Progenitor cell of endocrine pancreas (in vitro differentiated cells): Measurements from ENCODE around the gene UTF1. TPM values are rescaled to one million over a fixed set of nuclear protein-coding genes. Genes with fewer than 3 reads are reported as not detected.
A peak's percentile ranks its signal among the peaks of the same experiment; 100 is the strongest.

Experiments used
- DNase-seq: peaks from one replicate; pipeline ENCODE4 v3.0.0; 2021; ENCODE audit warnings: low spot score; ENCODE audit not compliant: unreplicated experiment
- H3K27ac Mint-ChIP-seq: 2 replicates; pipeline ENCODE4 v1.8.0; 2021; ENCODE audit warnings: mild to moderate bottlenecking, moderate library complexity, mixed read lengths
- H3K27me3 Mint-ChIP-seq: 2 replicates; pipeline ENCODE4 v1.8.0; 2021; ENCODE audit warnings: mixed read lengths
- H3K36me3 Mint-ChIP-seq: 2 replicates; pipeline ENCODE4 v1.8.0; 2022; ENCODE audit warnings: mixed read lengths; ENCODE audit not compliant: insufficient read depth
- H3K4me1 Mint-ChIP-seq: 2 replicates; pipeline ENCODE4 v1.8.0; 2021; ENCODE audit warnings: low read depth, mixed read lengths
- H3K4me3 Mint-ChIP-seq: 2 replicates; pipeline ENCODE4 v1.8.0; 2021; ENCODE audit warnings: low read depth, mild to moderate bottlenecking, moderate library complexity, mixed read lengths
- H3K9me3 Mint-ChIP-seq: 2 replicates; pipeline ENCODE4 v1.8.0; 2021; ENCODE audit warnings: low read depth, mixed read lengths
- total RNA-seq: library from RNA; stranded (reverse); gene quantifications from 2 replicates; pipeline ENCODE4 v1.2.1, GENCODE V29; 2021
- TF ChIP-seq, protein P1 (sequence below): fragments of 200-600 bp; sonication (generic); IDR thresholded peaks from one replicate; pipeline ENCODE4 v1.5.0; 2021; ENCODE audit warnings: antibody characterized with exemption, mild to moderate bottlenecking; ENCODE audit not compliant: unreplicated experiment

Gene UTF1
- total RNA-seq, 1 donor from 2014 or later: not detected

DNA sequence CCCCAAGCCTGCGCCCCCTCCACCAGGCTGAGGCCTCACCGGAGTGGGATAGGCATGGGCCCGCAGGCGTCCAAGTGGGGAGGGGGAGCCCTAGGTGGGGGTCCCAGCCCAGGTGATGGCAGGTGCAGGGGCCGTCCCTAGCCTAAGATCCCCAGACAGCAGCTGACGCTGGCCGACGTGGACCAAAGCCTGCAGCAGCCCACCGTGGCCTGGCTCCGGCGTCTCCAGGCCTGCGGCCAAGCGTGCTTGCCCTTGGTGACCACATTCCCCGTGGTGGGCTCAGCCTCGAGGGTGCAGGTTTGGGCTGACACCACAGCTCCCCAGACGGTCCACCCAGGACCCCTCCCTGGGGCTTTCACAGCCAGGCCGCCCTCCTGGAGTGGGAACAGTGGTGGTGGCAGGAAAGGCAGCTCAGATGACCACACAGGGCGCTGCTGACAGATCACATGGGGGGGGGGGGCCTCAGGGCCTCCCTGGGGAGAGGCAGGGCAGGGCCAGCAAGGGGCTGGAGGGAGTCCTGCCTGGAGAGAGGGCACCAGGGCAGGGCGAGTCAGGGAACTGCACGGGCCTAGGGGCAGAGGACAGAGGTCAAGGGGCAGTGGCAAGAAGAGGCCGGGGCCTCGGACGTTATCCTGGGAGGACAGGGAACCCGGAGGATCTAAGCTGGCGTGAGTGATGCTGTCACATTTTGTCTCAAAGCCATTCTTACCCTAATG lies 47.4 kb downstream of the UTF1 start:
- no peaks in the 10 kb centered on the region for H3K36me3 Mint-ChIP-seq
- H3K4me3 Mint-ChIP-seq: peak overlapping the region; percentile 19
- no peaks in the 10 kb centered on the region for H3K27me3 Mint-ChIP-seq
- no peaks in the 10 kb centered on the region for H3K9me3 Mint-ChIP-seq
- no peak for DNase-seq
- H3K27ac Mint-ChIP-seq: peak overlapping the region; percentile 96
- H3K4me1 Mint-ChIP-seq: peaks cover 24% of the 10 kb centered on the region
- TF ChIP-seq, protein P1, sequence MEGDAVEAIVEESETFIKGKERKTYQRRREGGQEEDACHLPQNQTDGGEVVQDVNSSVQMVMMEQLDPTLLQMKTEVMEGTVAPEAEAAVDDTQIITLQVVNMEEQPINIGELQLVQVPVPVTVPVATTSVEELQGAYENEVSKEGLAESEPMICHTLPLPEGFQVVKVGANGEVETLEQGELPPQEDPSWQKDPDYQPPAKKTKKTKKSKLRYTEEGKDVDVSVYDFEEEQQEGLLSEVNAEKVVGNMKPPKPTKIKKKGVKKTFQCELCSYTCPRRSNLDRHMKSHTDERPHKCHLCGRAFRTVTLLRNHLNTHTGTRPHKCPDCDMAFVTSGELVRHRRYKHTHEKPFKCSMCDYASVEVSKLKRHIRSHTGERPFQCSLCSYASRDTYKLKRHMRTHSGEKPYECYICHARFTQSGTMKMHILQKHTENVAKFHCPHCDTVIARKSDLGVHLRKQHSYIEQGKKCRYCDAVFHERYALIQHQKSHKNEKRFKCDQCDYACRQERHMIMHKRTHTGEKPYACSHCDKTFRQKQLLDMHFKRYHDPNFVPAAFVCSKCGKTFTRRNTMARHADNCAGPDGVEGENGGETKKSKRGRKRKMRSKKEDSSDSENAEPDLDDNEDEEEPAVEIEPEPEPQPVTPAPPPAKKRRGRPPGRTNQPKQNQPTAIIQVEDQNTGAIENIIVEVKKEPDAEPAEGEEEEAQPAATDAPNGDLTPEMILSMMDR: no peak

DNA sequence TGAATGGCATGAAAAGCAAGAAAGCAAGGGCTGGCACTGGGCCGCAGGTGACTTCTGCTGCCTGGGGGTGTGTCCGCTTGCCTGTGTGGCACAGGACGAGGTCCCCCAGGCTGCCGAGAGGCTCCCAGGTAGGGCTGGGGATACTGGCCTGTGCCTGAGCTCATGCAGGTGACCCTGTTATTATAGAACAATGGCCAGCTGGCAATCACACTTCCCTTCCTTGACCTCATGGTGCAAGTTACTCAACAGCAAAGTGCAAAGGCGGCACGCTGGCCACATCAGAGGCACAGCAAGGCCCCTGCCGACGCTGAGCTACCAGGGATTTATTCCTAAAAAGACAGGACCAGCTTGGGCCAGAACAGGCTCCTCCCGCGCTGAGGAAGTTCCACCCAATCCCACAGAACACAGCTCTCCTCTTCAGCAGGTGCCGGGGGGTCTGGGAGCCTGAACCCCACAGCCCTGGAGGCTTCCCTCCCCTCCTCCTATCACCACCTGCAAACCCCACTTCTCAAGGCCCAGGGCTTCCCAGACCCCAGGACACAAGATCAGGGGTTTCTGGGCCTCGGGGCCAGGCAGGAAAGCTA lies 48.1 kb downstream of the UTF1 start:
- H3K36me3 Mint-ChIP-seq: no peaks in the 10 kb centered on the region
- TF ChIP-seq, protein P1: no peak
- no peaks in the 10 kb centered on the region for H3K27me3 Mint-ChIP-seq
- DNase-seq: no peak
- peaks cover 24% of the 10 kb centered on the region for H3K4me1 Mint-ChIP-seq
- peak overlapping the region; percentile 61 for H3K4me3 Mint-ChIP-seq
- peak overlapping the region; percentile 96 for H3K27ac Mint-ChIP-seq
- H3K9me3 Mint-ChIP-seq: no peaks in the 10 kb centered on the region

GRCh38 chr10:133278577-133279265 lies 48.7 kb downstream of the UTF1 start:
- H3K4me3 Mint-ChIP-seq: peak overlapping the region; percentile 61

DNA sequence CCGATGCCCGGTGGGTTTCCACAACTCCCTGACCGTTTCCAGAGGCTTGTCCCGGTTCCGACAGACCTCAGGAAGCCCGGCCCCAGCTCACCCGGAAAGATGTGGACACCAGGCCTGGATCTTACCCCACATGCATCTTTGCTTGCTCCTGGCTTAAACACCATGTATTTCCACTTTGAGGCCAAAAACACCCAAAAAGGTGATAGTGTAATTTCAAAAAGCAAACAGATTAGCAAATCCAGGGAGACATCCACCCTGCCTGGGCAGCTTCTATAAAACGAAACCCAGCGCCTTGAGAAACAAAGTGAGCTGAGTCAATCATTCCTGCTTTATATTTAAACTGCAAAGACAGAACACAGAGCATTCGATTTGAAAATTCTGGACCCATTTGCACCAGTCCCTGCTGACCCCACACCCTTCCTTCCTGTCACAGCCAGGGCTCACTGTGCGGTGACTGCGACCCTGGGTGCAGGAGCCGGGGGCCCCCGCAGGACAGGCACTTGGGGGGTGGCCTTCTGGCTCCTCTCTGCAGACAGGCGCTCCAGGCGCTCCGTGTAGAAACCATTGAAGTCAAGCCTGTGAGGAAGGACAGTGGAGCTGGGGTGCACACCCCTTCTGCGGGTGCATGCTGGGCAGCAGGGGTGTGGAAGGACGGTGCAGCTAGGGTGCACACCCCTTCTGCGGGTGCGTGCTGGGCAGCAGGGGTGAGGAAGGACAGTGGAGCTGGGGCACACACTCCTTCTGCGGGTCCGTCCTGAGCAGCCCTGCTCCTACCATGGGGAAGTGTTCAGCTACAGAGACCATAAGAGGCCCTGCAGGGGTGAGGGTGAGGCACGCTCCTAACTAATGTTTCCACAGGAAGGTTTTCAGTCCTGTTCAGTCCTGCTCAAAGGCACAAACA lies 49.6 kb downstream of the UTF1 start:
- Mint-ChIP-seq H3K27ac (no peak overlapping the region), H3K27me3 (no peaks in the 10 kb centered on the region), H3K4me1 (peaks cover 24% of the 10 kb centered on the region), H3K4me3 (no peak overlapping the region), H3K36me3 (peaks cover 4% of the 10 kb centered on the region), H3K9me3 (no peaks in the 10 kb centered on the region)
- no peak for DNase-seq
- TF ChIP-seq, protein P1: no peak

More at GRCh38 chr10:133278577-133279265, 48.7 kb downstream of the UTF1 start:
- Mint-ChIP-seq H3K36me3 (peaks cover 2% of the 10 kb centered on the region), H3K9me3 (no peaks in the 10 kb centered on the region), H3K27ac (peak overlapping the region; percentile 96), H3K27me3 (no peaks in the 10 kb centered on the region), H3K4me1 (peaks cover 24% of the 10 kb centered on the region)
- no peak for DNase-seq
- TF ChIP-seq, protein P1: no peak
